RWPE1 (cell line): ENCODE results near the gene STARD9.

Source experiments
- CTCF ChIA-PET: fragments of 350-600 bp; sonication (Branson Sonifier 250); formaldehyde crosslinking; extraction: SDS; loops from one replicate; lab custom pipeline; 2021; lab: Yijun Ruan, JAX
- POLR2A ChIA-PET: fragments of 400-600 bp; formaldehyde crosslinking; extraction: SDS; loops from one replicate; lab custom pipeline; 2020; ENCODE audit warnings: antibody characterized with exemption; ENCODE audit not compliant: low non-redundant PET; lab: Yijun Ruan, JAX
- DNase-seq: peaks from one replicate; pipeline ENCODE4 v3.0.0; 2012; ENCODE audit warnings: low spot score
- H3K27ac ChIP-seq: fragments of 450-650 bp; 2 replicates; pipeline ENCODE4 v1.5.1; 2017
- TF ChIP-seq, protein P1 (sequence below): fragments of 450-650 bp; conservative IDR thresholded peaks from 2 replicates; pipeline ENCODE4 v1.5.1; 2017; ENCODE audit warnings: low read depth, mild to moderate bottlenecking

STARD9 gene

DNA sequence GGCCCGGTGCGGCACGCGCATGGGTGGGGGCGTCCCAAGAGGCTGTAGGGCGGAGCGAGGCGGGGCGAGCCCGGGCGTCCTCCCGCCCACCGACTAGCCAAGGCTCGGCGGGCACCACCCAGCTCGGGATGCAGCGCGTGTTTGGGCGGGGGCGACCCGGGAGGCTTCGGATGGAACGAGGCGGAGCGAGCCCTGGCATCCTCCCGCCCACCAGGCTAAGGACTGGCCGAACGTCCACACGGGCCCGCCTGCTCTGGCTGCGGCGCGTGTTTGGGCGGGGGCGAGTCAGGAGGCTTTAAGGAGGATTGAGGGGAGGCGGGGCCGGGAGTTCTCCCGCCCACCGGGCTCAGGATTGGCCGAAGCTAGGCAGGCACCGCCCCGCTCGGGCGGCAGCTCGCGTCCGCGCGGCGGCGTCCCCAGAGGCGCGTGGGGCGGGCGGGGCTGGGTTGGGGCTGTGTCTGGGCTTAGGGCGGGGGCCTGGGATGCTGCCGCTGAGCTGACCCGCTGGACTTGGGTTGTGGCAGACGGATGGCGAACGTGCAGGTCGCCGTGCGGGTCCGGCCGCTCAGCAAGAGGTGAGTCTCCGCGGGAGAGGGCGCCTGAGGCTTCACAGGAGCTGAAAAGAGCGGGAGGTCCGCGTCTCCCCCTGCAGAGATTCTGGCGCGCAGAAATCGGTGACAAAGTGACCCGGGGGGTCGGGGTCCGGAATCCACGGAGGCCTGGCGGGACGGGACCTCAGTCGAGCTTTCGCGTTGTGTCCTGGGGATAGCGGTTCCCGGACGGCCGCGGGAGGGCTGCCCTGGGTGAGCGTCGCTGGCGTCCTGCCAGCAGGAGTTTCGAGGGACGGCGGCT is at the start of gene STARD9:
STARD9 (plus strand) TSS at position 419 of the 852 bp plus-strand sequence; CDS start at position 529, 110 bp downstream.
- POLR2A ChIA-PET = interaction anchor here (0.5 to 0.7 kb wide), 2 partner anchors 76 to 198 kb away, joined by 4 to 13 read pairs; no protein-coding TSS in a partner anchor
- H3K27ac ChIP-seq = peak within 1 kb of the TSS; percentile 74
- CTCF ChIA-PET = interaction anchor here (0.8 kb wide), 1 partner anchor 75 kb away, joined by 5 read pairs; no protein-coding TSS in a partner anchor
- peak; percentile 99 for DNase-seq
- TF ChIP-seq, protein P1, sequence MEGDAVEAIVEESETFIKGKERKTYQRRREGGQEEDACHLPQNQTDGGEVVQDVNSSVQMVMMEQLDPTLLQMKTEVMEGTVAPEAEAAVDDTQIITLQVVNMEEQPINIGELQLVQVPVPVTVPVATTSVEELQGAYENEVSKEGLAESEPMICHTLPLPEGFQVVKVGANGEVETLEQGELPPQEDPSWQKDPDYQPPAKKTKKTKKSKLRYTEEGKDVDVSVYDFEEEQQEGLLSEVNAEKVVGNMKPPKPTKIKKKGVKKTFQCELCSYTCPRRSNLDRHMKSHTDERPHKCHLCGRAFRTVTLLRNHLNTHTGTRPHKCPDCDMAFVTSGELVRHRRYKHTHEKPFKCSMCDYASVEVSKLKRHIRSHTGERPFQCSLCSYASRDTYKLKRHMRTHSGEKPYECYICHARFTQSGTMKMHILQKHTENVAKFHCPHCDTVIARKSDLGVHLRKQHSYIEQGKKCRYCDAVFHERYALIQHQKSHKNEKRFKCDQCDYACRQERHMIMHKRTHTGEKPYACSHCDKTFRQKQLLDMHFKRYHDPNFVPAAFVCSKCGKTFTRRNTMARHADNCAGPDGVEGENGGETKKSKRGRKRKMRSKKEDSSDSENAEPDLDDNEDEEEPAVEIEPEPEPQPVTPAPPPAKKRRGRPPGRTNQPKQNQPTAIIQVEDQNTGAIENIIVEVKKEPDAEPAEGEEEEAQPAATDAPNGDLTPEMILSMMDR = no peak

DNA sequence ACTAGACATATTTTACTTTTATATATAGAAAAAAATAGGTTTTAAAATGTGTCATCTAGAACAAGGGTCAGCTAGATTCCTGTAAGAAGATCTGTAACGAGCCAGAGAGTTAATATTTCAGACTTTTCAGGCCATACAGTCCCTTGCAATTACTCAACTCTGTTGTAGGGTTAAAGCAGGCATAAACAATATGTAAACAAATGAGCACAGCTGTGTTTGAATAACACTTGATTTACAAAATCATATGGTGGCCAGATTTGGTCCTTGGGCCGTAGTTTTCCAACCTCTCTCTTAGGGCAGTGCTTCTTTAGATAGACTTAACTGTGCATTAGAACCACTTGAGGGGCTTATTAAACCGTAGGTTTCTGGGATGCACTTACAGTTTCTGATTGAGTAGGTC is 46.4 kb upstream of the STARD9 start:
- H3K27ac ChIP-seq = no peak overlapping the region
- ChIA-PET CTCF (interaction anchor here (0.6 kb wide), 2 partner anchors 10 to 821 kb away, joined by 3 to 4 read pairs; no protein-coding TSS in a partner anchor), POLR2A (no interaction called here)
- no peak for DNase-seq
- TF ChIP-seq, protein P1 = no peak

DNA sequence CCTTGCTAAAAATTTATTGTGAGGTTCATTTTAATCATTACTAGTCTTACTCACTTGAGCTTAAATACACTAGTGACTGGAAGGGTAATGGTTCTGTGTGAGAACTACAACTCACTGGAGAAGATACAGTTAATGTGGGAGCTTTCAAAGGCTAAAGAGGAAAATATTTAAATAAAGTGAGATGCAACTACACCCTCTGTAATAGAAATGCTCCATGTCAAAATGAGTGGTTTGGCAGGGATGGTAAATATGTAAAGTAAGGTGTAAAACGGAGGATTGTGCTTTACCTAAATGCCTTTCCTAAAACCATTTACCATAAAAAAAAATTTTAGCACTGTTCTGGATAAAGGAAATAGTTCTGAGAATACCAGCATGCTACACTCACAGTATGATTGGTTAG is 42.2 kb upstream of the STARD9 start:
- ChIA-PET CTCF (no interaction called here), POLR2A (no interaction called here)

DNA sequence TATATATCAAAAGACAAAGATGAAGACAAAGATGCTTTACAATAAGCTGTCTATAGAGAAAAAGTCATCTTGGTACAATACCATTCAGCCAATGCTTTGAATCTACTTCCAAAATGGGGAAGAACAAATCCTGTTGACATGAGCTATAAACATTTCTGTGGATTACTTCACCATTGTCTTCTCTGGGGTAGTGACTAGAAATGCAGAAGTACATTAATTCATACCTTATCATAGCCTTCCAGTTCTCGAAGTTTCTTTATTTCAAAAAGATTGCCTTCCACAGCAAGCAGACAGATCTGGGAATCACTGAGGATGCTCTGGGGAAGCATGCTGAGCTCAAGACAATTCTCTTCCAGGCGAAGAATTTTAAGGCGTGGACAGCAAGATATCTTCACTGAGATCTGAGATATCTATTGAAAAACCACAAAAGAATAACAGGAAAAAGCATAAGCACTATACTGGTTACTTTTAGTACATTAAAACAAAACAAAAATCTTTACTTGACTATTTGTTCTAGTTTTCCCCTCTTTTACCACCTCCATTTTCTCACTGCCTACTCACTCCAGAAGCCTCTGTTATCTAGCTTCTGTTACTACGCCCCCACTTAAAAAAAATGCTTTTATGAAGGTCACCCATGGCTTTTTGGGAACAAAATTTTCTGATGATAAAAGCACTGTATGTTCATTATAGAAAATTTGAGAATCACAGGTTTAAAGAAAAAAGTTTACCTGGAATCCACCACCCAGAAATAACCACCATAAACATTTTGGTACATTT is 30.4 kb upstream of the STARD9 start:
- no peak for DNase-seq
- POLR2A ChIA-PET = no interaction called here
- CTCF ChIA-PET = interaction anchor here (0.6 kb wide), 1 partner anchor 10 kb away, joined by 5 read pairs; no protein-coding TSS in a partner anchor

More for the DNA sequence above, 42.2 kb upstream of the STARD9 start:
- H3K27ac ChIP-seq = no peak overlapping the region
- TF ChIP-seq, protein P1 = no peak
- DNase-seq = no peak

DNA sequence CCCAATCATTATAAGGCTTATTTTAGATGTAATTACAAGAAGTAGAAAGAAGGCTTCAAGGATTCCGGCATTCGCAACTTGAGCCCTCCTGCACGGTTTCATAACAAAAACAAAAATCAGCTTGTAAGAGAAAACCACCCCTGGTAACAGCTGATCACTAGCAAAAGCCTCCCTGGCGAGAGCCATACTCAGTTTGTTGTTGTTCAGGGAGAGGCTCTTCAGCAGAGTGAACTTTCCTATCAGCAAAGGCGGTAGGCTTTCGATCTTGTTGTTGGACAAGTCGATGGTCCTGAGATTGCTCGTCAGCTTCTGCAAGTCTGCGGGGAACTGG is 27.5 kb upstream of the STARD9 start:
- DNase-seq = no peak
- TF ChIP-seq, protein P1 = no peak
- ChIA-PET CTCF (interaction anchor here (0.6 kb wide), 1 partner anchor 294 kb away, joined by 3 read pairs; no protein-coding TSS in a partner anchor), POLR2A (interaction anchor here (0.6 to 0.7 kb wide), 3 partner anchors 42 to 963 kb away, joined by 3 read pairs; no protein-coding TSS in a partner anchor)
- H3K27ac ChIP-seq = peak overlapping the region; percentile 84

More for the DNA sequence above, 30.4 kb upstream of the STARD9 start:
- H3K27ac ChIP-seq = no peak overlapping the region
- TF ChIP-seq, protein P1 = no peak
